NCI-H1694 treated with DMSO at 0.1 percent for 48 hours (cell line): ENCODE results near the gene SLC2A4RG.

Source experiments
- DNase-seq: peaks from one replicate; lab custom pipeline; 2025; lab: John Stamatoyannopoulos, UW

SLC2A4RG gene

DNA sequence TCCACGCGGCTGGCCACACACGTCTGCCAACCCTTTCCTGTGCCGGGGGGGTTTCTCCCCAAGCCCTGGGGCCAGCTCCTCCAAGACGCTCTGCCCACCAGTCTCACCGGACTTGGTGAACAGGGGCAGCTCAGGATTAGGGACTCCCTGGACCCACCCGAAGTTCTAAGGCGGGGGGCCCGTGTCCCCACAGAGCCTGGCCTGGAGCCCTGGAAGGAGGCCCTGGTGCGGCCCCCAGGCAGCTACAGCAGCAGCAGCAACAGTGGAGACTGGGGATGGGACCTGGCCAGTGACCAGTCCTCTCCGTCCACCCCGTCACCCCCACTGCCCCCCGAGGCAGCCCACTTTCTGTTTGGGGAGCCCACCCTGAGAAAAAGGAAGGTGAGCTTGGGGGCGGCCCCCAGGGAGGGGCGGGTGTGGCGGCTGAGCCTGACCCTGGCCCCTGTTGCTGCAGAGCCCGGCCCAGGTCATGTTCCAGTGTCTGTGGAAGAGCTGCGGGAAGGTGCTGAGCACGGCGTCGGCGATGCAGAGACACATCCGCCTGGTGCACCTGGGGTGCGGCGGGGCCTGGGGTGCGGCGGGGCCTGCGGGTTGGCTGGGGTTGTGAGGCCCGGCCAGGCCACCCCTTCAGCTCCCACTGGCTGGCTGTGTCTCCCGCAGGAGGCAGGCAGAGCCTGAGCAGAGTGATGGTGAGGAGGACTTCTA is 2.3 kb downstream of the SLC2A4RG start:
- DNase-seq, result no peak

DNA sequence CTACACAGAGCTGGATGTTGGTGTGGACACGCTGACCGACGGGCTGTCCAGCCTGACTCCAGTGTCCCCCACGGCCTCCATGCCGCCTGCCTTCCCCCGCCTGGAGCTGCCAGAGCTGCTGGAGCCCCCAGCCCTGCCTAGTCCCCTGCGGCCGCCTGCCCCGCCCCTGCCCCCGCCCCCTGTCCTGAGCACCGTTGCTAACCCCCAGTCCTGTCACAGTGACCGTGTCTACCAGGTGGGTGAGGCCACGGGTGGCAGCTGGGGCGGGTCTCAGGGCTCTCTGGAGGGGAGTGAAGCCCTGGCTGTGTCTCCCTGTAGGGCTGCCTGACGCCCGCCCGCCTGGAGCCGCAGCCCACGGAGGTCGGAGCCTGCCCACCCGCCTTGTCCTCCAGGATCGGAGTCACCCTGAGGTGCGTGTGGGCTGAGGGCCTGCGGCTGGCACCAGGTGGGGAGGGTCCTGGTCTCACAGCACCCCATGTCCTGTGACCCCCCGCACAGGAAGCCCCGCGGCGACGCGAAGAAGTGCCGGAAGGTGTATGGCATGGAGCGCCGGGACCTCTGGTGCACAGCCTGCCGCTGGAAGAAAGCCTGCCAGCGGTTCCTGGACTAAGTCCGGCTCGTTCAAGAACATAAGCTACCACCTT is 2.9 kb downstream of the SLC2A4RG start:
- no peak for DNase-seq

DNA sequence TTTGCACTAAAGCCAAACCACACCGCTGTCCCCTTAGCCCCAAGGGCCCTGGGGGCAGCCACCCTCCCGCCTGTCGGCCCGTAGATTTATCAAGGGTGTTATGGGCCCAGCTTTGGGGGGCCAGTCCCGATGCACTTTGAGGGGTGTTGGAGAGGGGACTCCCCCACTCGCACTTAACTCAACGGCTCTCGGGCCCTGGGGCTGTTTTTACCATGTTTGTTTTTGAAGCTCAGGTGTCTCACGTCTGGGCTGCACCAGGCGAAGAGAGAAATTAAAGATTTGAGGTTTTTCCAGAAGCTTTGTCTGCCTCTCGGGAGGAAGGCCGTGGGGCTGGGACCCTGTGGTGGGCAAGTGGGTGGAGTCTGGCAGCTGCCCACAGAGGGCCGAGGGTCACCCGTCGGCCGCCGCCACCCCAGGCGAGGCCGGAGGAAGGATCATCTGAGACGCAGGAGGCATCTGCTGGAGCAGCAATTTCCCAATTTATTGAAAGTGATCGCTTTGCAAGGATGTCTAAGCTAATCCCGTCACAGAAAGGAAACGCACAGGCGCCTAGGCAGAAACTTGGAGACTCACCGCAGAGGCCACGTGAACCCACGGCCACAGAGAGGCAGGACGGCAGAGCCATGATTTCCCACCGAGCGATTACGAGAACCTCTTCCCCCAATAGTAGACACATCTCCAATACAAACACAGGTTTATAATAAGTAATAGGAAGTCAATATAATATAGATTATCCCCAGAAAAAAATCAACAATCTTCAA is 3.8 kb downstream of the SLC2A4RG start:
- DNase-seq, result no peak

DNA sequence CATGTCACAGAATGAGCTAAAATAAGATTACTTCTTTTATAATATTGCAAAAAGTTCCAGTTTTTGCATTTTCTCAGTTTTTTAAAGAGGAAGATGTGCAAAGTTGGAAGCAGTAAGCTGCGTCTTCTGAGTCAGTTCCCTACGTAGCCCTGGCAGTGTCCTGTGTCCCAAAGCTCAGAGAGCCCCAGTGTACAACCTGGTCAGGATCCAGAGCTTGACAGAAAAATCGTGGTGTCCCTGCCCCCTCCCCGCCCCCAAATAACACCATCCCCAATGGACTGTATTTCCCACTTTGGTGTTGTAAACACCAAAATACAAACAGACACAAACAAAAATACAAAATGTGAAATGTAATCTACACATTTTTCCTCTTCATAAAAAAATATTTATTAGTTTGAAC is 4.6 kb downstream of the SLC2A4RG start:
- no peak for DNase-seq

DNA sequence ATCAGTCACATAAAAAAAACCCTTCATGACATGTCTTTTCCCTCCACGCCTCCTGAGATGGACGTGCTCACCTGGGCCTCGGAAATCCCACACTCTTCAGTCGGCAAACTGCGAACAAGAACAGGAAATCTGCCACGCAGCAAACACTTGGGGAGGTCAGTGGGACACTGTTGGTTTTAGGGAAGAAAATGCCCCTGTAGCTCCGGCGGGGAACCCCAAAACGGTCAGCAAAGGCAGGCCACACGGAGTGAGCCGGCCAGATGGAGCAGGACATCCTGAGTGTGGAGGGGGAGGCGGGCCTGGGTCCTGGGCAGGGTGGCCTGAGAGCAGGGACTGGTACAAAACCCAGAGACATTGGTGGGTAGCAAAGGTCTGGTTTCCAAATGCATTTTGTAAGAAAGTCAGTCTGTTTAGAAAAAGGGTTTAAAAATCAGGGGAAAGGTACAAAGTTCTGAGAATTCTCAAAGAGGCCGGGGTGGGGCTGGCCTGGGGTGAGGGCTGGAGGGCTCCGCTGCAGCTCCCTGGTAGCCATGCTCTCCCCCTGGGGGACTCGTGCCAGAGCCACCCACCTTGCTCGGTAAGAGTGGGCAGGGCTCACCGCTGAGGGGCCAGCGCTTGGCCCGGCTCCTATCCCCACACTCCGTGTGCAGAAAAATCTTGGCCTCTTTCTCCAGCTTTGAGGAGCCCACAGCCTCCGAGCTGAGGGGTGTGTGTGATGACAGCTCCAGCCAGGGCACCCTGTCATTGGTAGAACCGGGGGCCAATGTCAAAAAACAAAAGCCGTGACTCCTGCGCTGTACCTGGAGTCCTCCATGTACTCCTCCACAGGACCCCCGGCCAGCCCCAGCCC is 5.2 kb downstream of the SLC2A4RG start:
- DNase-seq, result no peak

DNA sequence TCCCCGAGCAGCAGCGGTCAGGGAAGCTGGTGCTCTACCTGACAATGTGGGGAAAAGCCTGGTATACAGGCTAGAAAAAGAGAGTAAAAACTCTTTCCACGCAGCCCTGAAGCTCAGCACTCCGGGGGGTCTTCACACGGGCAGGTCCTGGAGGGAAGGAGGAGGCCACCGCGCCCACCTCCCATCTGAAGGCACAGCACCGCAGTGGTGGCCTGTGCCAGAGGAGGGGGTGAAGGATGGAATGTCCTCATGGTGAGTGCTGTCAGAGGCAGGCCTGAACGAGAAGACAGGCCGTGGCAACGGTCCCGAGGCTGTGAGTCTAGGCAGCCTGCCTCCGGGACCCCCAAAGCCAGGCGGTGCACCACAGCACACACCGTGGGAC is 5.8 kb downstream of the SLC2A4RG start:
- no peak for DNase-seq

DNA sequence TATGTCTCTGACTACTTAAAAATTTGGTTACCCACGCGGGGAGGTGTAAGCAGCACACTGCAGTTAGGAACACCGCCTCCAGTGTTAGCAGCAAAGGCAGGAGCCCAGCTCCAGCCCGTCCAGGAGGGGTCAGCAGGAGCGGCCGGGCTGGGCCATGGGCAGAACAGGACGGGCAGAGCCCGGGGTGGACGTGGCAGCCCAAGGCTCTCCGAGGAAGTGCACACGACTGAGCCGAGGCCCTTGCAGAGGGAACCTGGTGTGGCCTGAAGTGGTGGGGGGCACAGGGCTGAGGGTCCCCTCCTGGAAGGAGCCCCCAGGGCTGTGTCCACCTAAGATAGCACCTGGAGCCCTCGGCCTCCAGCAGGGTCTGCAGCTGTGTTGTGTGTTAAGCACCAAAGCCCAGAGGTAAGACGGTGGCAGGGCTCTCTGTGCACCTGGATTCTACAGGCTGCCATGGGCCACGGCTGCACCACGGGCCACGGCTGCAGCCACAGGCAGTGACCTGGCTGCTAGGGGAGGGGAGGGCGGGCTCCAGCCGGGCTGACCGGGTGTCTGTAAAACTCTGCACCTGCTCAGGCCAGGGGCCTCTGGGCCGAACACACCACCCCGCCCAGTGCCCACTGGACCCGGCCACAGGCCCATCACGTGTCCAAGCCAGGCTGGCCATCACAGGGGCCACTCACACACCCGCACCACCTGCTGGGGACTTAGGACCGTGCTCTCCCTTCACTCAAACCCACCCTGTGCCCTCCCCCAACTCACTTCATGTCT is 6.6 kb downstream of the SLC2A4RG start:
- DNase-seq, result no peak

DNA sequence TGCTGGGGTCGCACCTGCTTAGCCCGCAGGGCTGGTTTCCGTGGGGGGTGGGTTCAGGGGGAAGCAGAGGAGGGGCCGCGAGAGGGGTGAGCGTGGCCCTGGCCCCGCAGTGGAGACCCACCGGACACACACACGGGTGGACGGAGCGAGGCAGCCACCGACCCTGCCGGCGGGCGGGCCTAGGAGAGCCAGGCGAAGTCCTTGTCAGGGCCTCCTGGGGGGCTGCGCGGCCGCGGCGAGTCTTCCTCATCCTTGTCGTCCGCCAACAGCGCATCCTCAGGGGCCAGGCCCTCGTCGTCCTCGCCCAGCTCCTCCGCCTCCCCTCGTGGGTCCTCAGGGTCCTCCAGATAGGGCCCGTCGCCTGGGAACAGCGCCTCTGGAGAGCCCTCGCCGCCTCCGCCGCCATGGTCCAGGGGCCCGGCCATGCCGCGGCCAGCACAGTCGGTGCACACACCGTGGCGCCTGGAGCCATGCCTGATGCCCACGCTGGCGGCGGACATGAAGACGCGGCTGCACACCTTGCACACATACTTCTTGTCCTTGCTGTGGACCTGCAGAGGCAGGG is 7.3 kb downstream of the SLC2A4RG start:
- DNase-seq, result no peak

DNA sequence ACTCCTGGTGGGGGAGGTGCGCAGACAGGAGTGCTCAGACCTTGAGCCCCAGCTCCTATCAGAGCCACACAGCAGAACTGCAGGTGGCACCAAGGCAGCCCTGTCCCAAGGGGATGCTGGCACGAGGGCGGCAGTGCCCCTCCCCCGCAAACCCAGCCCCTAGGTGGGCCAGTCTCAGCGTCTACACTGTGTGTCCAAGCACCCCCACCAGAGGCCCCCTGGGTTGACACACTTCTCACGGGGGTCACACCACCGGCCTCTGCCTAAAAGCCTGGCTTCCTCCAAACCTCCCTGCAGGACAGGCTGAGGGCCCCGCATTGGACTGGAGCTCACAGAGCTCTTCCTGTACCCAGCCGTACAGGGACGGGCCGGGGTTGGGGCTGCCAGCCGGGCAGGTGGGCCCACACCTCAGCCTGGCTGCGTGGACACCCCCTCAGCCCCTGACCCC is 8.1 kb downstream of the SLC2A4RG start:
- DNase-seq, result no peak

DNA sequence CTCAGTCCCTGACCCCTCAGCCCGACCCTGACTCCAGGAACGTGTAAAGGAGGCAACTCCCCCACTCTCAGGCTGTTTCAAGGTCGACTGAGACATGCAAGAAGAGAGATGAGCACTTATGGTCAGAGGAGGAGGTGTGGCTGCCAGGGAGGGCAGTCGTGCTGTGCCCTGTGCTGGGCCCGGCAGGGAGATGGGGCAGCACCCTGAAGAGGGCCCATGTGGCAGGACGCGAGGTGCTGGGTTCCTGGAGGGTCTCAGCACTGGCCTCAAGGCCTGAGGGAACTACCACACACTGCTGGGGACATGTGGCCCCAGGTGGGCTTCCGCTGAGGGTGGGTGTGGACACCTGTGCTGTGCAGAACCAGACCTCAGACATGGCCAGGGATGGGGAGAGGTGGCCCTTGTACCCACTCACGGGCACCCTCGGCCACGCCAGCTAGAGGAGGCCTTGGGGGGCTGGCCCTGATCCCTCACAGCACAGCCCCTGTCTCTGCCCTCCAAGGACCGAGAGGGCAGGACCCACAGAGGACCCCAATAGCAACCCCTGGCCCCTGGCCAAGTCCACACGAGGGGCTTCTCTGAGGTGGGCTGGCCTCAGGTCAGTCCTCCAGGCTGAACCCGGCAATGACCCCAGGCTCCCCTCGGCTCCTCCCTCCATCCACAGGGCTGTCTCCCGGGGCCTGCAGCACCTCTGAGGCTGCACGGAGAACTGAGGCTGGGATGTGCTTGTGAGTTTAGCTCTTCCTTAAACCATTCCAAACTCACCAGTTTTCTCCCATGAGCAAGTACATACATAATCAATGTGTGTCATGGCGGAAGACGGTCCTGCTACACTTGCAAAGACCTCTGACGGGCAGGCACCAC is 8.7 kb downstream of the SLC2A4RG start:
- no peak for DNase-seq

DNA sequence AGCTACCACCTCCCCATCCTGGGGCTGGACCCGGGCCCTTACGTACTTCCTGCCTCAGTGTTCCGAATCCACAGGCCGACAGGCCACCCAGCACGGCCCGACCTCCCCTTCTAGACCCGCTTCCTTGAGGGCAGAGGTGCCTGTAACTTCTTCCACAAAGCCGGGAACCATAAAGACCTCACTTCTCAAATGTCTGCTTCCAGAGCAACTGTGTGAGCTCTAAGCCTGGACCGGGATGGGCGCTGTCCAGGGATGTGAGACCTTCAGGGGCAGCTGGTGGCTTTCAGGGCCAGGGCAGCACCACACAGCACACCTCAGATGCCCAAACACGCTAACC is 9.3 kb downstream of the SLC2A4RG start:
- no peak for DNase-seq

DNA sequence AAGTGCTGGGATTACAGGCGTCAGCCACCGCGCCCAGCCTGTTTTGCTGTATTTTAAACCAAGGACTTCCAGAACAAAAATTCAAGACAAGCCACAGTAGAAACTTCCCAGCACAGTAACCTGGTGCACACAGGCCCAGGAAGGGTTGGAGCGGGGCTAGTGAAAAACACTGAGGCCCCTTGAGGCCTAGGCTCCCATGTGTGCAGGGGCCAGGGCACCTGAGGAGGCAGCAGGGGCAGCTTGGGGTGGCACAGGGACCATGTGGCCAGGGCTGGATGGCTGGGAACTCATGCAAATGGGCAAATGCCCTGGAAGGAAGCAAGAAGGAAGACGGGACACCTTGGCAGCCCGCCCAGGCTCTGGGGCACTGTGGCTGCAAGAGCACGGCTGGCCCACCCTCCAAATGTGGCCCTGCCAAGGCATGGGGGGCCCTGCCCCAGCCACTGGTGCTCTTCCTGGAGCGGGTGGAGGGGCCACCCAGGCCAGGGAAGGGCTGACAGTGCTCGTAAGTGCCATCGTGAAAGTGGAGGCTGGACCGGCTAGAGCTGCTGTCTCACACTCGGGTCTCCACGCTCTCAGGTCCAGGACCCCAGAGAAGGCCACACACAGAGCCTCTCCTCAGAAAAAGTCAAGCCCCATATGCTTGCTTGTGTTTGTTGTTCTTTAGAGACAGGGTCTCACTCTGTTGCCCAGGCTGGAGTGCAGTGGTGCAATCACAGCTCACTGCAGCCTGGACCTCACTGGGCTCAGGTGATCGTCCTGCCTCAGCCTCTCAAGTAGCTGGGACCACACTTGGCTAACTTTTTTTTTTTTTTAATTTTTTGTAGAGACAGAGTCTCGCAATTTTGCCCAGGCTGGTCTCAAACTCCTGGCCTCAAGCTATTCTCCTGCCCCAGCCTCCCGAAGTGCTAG is 10.3 kb downstream of the SLC2A4RG start:
- DNase-seq, result no peak

DNA sequence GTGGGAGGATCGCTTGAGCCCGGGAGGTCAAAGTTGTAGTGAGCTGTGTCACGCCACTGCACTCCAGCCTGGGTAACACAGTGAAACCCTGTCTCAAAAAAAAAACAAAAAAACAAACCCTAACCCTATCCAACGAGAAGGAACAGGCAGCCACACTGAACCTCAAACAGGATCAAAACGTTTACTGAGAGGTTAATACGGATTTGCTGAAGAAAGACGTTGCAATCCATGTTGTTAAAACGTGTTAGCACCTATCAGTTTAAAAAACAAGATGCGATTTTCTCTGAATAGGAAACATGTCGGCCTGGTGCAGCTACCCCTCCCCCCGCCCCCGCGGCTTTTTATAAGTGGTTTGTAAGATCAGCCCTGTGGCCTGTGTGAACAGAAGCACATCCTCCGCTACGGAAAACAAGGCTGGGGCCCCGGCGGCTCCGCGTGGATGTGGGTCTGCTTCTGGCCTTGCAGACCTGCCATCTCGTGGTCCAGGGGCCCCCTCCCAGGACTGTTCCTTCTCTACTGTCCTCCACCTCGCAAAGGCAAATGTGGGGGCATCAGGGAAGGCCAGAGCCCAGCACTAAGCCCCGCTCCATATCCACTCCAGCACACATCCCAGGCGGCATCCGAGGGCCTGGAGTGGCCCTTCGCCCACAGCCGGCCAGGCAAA is 11.4 kb downstream of the SLC2A4RG start:
- DNase-seq, result no peak

DNA sequence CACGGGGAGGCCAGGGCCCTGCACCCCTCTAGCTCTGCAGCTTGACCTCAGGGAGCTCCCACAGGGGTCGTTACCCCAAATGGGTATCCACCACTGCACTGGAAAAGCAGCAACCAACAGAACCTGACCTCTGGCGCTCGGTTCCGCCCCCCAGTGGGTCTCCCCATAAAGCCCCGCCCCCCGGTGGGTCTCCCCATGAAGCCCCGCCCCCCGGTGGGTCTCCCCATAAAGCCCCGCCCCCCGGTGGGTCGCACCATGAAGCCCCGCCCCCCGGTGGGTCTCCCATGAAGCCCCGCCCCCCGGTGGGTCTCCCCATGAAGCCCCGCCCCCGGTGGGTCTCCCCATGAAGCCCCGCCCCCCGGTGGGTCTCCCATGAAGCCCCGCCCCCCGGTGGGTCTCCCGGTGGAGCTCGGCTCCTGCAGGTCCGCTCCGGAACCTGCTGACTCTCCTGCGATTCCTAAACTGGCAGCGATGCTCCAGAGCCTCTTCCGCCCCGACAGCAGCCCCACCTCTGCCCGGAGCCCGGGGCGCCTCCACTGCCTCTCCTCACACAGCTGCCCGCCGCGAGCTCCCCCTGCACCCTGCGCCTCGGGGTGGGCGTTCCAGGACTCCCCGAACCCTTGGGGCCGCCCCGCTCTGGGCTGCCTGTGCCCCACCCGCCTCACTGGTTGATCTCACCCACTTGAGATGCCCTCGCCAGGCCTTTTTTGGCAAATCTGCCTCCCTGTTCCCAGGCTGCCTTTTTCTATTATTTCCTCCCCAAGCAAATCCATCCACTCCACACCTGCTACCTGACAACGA is 12.1 kb downstream of the SLC2A4RG start:
- no peak for DNase-seq

DNA sequence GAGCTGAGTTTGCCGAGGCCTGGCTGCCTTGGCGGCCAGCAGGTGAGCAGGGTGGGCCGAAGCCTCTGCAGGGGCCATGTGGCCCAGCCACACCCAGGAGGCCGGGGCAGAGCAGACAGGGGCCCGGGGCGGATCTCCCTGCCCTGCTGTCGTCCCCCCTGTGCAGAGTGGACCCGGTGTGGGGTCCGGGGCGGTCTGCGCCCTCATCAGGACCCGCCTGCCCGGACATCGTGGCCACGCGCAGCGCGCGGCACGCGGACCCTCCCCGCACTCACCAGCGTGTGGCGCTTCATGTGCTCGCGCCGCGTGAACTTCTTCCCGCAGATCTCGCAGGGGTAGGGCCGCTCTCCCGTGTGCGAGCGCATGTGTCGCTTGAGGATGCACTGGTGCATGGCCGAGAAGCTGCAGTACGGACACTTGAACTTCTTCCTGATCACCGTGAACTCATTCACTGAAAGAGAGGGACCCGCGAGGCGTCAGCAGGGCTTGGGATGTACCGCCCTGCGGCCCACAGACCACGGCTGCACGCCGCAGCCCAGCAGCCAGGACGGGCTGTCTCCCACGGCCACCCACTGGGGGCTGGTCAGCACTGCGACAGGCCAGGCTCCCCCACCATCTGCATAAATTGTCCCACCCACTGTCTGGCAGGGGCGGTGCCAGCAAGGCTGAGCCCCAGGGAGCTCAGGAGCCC is 13.0 kb downstream of the SLC2A4RG start:
- no peak for DNase-seq

DNA sequence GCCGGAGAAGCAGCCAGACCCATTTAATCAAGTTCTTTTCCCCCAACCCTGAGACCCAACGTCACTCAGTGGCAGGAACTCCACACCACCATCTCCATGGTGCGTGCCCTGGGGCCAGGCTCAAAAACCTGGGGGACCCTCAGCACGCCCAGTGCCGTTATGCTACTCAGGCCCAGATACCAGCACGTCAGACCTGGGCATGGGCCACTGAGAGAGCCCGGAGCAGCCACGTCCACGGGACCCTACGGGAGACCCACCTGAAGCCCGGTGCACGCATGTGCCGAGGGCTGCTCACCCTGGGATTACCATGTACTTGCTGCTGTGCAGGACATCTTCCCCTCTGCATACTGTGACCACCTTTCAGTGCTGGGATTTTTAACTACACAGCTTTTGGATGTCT is 13.8 kb downstream of the SLC2A4RG start:
- no peak for DNase-seq

DNA sequence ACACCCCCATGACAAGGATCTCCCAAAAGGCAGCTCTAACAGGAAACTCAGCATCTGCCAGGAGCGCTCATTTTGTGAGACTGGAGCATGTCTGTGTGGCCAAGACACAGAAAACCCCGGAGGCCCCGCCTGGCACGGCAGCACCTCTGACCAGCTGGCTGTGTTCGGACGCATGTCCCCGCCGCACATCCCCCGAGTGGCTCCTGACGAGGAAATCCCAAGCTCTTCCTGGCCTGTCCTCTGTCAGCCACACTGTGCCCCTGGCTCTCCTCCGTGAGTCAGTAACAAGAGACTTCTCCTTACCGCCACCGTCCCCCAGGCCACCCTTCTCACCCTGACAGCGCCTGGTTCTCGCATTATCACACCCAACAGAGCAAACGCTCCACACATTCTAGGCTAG is 14.4 kb downstream of the SLC2A4RG start:
- no peak for DNase-seq
